Astrocyte (in vitro differentiated cells and primary cell): Measurements from ENCODE around the gene CEP68.

Experiments
- CTCF ChIP-seq: IDR thresholded peaks from 2 replicates; pipeline ENCODE4 v1.5.1; 2011; ENCODE audit warnings: low read depth, mild to moderate bottlenecking, inconsistent platforms, low read length, moderate library complexity; ENCODE audit not compliant: insufficient read depth
- EZH2 ChIP-seq: IDR thresholded peaks from 2 replicates; pipeline ENCODE4 v1.6.1; 2012; ENCODE audit warnings: mild to moderate bottlenecking, low read length, inconsistent platforms; ENCODE audit not compliant: insufficient read depth

GRCh38 chr2:65045651-65046050, 10.6 kb upstream of the CEP68 start:
- TF ChIP-seq CTCF = no peak
- no peak for TF ChIP-seq EZH2
